Fibroblast of skin of left quadriceps (primary cell): ENCODE data around the gene USP7.
"Not testable (repeated sequence)": the region's sequence is repeated elsewhere in the genome, so short reads cannot be mapped to it uniquely, and the experiment has no call there.

Source experiments
- DNase-seq, 2 experiments: peaks; one replicate each; pipeline ENCODE4 v3.0.0-alpha.2; 2013; ENCODE audit warnings: low read depth in 2 of 2

Gene USP7

DNA sequence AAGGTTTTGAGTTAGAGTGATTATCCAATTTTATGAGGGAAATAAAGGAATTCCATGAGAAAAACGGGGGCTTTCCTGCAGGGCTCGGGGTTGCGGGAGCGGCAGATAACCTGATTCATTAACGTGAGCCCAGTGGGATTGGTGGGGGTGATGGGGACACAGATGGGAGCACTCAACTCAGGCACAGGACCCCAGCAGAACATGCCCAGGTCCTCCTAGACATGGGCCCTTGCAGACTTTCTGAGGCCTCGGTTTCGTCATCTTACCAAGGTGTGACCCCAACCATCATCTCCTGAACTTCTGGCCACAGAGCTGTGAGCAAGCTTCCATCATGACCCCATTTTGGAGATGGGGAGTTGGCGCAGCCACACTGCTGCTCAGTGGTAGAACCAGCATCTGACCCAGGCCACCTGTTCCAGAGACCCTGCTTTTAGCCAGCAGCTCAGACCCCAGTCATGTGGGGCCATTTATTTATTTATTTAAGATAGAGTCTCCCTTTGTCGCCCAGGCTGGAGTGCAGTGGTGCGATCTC is 117.2 kb downstream of the USP7 start:
- DNase-seq = no peak

DNA sequence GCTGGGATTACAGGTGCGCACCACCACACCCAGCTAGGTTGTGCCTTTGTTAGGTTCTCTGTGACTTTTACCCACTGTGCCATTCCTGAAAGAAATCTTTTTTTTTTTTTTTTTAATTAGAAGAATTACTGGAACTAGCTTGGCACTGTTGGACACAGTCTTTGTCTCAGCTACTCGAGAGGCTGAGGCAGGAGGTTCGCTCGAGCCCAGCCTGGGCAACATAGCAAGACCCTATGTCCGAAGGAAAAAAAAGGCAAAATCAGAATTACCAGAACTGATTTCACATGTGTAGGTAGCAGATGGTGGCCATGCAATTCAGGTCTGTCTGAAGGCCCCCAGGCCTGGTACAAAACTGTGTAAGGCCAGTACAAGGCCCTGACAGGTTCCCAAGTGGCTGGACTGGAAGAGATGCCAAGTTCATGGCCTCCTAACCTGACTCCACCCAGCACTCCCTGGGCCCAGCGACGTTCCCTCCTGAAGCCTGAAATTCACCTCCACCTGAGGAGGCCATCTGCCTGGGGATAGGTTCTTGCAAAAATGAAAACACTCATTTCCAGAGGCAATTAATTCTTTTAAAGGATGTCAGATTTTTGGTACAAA is 117.9 kb downstream of the USP7 start:
- no peak for DNase-seq

DNA sequence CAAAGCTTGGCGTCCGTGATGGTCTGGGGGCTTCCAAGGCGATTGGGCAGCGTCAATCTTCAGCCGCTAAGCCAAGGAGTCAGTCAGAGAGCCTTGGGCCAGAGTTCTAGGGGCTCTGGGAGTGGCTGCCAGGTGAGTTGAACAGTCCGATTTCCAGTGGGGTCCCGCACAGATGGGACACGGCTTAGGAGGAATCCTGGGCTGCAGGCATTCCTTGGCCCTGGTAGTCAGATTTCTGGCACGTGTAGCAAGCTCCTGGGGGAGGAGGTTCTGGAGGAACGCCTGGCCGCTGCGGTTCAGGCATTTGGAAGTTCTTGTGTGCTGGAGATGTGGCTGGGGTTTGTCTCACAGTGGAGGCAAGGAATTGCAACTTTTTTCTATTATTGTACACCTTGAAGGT is 120.4 kb downstream of the USP7 start:
- not testable (repeated sequence) for DNase-seq
